HL-60 (cell line): ENCODE data around the gene NEDD4L.

Experiments
- CTCF ChIP-seq: IDR thresholded peaks from one replicate; pipeline ENCODE4 v1.5.1; 2011; ENCODE audit warnings: low read length, control low read depth, inconsistent platforms; ENCODE audit not compliant: insufficient read depth
- GABPA ChIP-seq: IDR thresholded peaks from 2 replicates; pipeline ENCODE4 v1.6.1; 2012; ENCODE audit warnings: low read depth
- POLR2AphosphoS5 ChIP-seq: IDR thresholded peaks from 2 replicates; pipeline ENCODE4 v1.6.1; 2012; ENCODE audit warnings: low read depth
- TF ChIP-seq, protein P1 (sequence below): IDR thresholded peaks from 2 replicates; pipeline ENCODE4 v1.6.1; 2012; ENCODE audit warnings: low read depth; ENCODE audit not compliant: insufficient replicate concordance

- TF ChIP-seq CTCF (no peak), POLR2AphosphoS5 (no peak), GABPA (no peak)
- TF ChIP-seq, protein P1, sequence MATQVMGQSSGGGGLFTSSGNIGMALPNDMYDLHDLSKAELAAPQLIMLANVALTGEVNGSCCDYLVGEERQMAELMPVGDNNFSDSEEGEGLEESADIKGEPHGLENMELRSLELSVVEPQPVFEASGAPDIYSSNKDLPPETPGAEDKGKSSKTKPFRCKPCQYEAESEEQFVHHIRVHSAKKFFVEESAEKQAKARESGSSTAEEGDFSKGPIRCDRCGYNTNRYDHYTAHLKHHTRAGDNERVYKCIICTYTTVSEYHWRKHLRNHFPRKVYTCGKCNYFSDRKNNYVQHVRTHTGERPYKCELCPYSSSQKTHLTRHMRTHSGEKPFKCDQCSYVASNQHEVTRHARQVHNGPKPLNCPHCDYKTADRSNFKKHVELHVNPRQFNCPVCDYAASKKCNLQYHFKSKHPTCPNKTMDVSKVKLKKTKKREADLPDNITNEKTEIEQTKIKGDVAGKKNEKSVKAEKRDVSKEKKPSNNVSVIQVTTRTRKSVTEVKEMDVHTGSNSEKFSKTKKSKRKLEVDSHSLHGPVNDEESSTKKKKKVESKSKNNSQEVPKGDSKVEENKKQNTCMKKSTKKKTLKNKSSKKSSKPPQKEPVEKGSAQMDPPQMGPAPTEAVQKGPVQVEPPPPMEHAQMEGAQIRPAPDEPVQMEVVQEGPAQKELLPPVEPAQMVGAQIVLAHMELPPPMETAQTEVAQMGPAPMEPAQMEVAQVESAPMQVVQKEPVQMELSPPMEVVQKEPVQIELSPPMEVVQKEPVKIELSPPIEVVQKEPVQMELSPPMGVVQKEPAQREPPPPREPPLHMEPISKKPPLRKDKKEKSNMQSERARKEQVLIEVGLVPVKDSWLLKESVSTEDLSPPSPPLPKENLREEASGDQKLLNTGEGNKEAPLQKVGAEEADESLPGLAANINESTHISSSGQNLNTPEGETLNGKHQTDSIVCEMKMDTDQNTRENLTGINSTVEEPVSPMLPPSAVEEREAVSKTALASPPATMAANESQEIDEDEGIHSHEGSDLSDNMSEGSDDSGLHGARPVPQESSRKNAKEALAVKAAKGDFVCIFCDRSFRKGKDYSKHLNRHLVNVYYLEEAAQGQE, result no peak
Measured at GRCh38 chr18:58025205-58025604, 18.8 kb upstream of the NEDD4L start.
